ENCODE results near the gene PDX1. TPM values are rescaled to one million over a fixed set of nuclear protein-coding genes. Genes with fewer than 3 reads are reported as not detected.

The PDX1 gene
- polyA plus RNA-seq, 1 experiment = not detected

DNA sequence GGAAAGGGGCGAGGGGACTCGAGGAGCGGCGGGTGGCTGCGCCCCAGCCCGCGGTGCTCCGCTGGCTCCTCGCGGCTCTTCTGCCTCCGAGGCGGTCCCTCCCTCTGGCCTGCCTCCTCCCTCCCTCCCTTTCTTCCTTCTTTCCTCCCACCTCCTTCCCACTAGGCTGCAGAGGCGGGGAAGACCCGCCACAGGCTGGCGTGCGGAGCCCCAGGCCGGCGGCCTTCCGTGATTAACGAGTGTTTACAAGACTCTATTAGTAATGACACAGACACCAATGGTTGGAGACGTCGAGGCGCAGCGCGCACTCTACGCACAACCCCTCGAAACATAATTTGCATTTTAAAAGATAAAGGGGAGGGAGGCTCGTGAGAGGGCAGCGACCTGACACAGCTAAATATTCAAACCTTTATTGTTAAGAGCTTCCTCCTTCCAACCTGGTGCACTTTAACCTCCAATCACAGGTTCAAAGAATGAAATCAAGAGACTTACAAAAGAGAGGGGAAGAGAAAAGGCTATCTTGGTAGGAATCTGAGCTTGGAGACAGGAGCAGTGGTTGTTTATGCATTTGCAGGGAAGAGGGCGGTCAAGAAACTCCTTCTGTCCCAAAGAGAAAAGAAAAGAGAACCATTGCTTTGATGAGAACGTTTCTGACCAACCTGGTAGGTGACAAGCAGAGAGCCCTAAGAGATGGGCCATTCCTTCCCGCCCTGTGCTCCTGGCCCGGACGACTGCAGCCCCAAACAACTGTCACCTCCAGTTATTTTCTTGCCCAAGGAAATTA lies 49.5 kb downstream of the PDX1 start, which contains the start of gene CDX2:
TSS of gene CDX2 (minus strand) at position 234 of the 784 bp plus-strand sequence. CDS start 309 bp downstream, outside the sequence.
- H3K27me3 ChIP-seq (ENCODE audit: control insufficient read depth, insufficient read depth, low read length) = peaks cover 84% of the 10 kb centered on the region
- no peaks in the 10 kb centered on the region for H3K36me3 ChIP-seq (ENCODE audit: control insufficient read depth, insufficient read depth, low read length)
- POLR2A ChIA-PET = no interaction called here
- TF ChIP-seq, protein P1, sequence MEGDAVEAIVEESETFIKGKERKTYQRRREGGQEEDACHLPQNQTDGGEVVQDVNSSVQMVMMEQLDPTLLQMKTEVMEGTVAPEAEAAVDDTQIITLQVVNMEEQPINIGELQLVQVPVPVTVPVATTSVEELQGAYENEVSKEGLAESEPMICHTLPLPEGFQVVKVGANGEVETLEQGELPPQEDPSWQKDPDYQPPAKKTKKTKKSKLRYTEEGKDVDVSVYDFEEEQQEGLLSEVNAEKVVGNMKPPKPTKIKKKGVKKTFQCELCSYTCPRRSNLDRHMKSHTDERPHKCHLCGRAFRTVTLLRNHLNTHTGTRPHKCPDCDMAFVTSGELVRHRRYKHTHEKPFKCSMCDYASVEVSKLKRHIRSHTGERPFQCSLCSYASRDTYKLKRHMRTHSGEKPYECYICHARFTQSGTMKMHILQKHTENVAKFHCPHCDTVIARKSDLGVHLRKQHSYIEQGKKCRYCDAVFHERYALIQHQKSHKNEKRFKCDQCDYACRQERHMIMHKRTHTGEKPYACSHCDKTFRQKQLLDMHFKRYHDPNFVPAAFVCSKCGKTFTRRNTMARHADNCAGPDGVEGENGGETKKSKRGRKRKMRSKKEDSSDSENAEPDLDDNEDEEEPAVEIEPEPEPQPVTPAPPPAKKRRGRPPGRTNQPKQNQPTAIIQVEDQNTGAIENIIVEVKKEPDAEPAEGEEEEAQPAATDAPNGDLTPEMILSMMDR (IDR thresholded peaks at IDR 0.05; ENCODE audit: insufficient read depth, low read depth, low read length) = no peak
- no peak for DNase-seq (ENCODE audit: low read depth)
- CTCF ChIA-PET = interaction anchor here (0.7 to 3.0 kb wide), 3 partner anchors 8 to 141 kb away, joined by 4 to 11 read pairs (median 4); no protein-coding TSS in a partner anchor
- no peak within 1 kb of the TSS for H3K4me3 ChIP-seq (ENCODE audit: low read depth, low read length)

DNA sequence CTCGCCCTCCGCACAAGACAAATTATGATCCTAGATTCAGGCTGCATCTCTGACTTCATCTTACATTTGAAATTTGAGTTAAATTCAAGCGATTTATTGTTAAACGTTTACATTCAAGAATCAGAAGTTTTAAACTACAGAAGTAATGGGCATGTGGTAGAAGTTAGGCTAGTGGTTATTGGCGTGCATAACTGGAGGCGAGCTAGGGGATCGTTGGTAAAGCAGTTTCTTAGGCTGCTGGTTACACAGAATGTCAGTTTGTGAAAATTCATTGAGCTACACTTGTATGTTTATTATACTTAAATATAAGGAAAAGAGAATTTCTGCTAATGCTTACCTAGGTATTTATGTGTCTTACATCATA lies 50.0 kb downstream of the PDX1 start:
- H3K4me3 ChIP-seq (ENCODE audit: low read depth, low read length) = no peak overlapping the region
- ChIA-PET POLR2A (no interaction called here), CTCF (interaction anchor here (1.2 to 3.0 kb wide), 2 partner anchors 16 to 141 kb away, joined by 4 to 11 read pairs; no protein-coding TSS in a partner anchor)
- no peak for DNase-seq (ENCODE audit: low read depth)
- no peaks in the 10 kb centered on the region for H3K36me3 ChIP-seq (ENCODE audit: control insufficient read depth, insufficient read depth, low read length)
- TF ChIP-seq, protein P1 (IDR thresholded peaks at IDR 0.05; ENCODE audit: insufficient read depth, low read depth, low read length) = no peak
- H3K27me3 ChIP-seq (ENCODE audit: control insufficient read depth, insufficient read depth, low read length) = peaks cover 81% of the 10 kb centered on the region

DNA sequence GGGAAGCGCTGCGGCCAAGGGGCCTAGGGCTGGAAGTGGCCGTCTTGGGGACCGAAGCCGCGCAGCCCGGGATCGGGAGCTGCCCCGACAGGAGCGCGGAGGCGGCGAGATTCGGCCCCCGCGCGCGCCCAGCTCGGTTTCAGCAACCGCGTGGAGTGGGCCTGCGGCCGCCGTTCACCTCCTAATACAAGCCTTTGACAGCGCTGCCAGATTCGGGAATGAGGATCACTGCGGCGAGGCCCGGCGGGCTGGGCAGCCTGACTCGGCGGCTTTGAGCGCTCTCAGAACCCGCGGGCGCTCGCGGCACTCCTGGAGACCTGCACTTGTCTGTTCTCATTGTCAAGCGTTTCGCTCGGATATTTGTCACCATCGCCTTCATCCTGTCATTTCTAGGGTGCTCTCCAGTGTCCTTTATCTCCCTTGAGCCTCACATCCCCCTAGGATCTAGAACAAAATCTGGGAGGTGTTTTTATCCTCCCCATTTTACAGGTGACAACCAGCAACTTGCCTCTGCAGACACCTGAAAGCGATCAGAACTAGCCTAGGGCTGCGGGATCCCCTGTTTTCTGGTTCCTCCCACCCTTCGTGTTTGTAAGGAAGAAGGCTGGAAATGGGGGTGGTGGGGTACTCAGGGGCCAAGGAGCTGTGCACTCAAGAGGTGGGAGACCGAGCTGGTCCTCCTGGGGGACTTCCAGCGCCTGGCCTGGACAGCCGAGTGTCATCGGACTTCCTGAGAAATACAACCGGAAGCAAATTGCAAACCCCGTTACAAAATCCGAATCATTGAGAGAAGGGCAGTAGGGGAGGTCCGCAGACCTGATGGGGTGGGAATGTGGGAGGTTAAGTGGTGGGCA lies 50.8 kb downstream of the PDX1 start:
- CTCF ChIA-PET = interaction anchor here (1.2 to 3.0 kb wide), 3 partner anchors 17 to 142 kb away, joined by 4 to 11 read pairs (median 5); no protein-coding TSS in a partner anchor
- no peaks in the 10 kb centered on the region for H3K36me3 ChIP-seq (ENCODE audit: control insufficient read depth, insufficient read depth, low read length)
- POLR2A ChIA-PET = no interaction called here
- peaks cover 82% of the 10 kb centered on the region for H3K27me3 ChIP-seq (ENCODE audit: control insufficient read depth, insufficient read depth, low read length)
- DNase-seq (ENCODE audit: low read depth) = no peak
- TF ChIP-seq, protein P1 (IDR thresholded peaks at IDR 0.05; ENCODE audit: insufficient read depth, low read depth, low read length) = no peak
- no peak overlapping the region for H3K4me3 ChIP-seq (ENCODE audit: low read depth, low read length)

DNA sequence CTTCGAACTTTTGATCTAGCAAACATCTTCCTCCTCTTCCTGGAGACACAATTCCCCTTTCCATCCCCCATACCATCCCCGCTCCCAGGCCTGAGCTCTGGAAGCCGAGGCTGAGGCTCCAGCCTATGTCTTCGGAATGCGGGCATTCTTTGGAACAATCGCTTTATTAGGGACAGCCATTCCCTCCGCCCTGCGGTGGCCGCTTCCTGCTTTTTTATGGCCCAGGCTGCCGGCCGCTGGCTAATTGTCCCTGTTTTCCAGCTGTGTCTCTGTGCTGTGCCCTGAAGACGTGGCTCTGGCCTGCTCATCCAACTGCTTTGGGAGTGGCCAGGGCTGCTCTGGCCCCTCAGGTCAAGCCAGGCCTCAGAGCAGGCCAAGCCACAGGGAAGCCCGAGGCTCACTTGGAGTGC lies 51.4 kb downstream of the PDX1 start:
- TF ChIP-seq, protein P1 (IDR thresholded peaks at IDR 0.05; ENCODE audit: insufficient read depth, low read depth, low read length) = no peak
- no peak overlapping the region for H3K4me3 ChIP-seq (ENCODE audit: low read depth, low read length)
- POLR2A ChIA-PET = no interaction called here
- DNase-seq (ENCODE audit: low read depth) = no peak
- H3K27me3 ChIP-seq (ENCODE audit: control insufficient read depth, insufficient read depth, low read length) = peaks cover 82% of the 10 kb centered on the region
- CTCF ChIA-PET = interaction anchor here (0.7 to 3.0 kb wide), 7 partner anchors 12 to 609 kb away, joined by 3 to 11 read pairs (median 3); no protein-coding TSS in a partner anchor
- no peaks in the 10 kb centered on the region for H3K36me3 ChIP-seq (ENCODE audit: control insufficient read depth, insufficient read depth, low read length)

All from BJ (cell line).